Esophagus squamous epithelium (tissue), 4 donors: Measurements from ENCODE around the gene PPM1L.

Experiments
- POLR2A ChIP-seq, 4 donors: fragments of 450-650 bp; IDR thresholded peaks; one replicate each; pipeline ENCODE4 v1.6.1; 2017; ENCODE audit warnings: antibody characterized with exemption in 4 of 4, mild to moderate bottlenecking in 4 of 4, moderate library complexity in 3 of 4
- TF ChIP-seq, protein P1 (sequence below), 6 experiments: fragments of 450-650 bp in 4 of 6; fragments of 200-600 bp in 2 of 6; sonication (generic) in 2 of 6; IDR thresholded peaks; one replicate each; pipeline ENCODE4 v1.5.1; 2016 to 2019; ENCODE audit warnings: antibody characterized with exemption in 6 of 6, mild to moderate bottlenecking in 4 of 6, moderate library complexity in 4 of 6

DNA sequence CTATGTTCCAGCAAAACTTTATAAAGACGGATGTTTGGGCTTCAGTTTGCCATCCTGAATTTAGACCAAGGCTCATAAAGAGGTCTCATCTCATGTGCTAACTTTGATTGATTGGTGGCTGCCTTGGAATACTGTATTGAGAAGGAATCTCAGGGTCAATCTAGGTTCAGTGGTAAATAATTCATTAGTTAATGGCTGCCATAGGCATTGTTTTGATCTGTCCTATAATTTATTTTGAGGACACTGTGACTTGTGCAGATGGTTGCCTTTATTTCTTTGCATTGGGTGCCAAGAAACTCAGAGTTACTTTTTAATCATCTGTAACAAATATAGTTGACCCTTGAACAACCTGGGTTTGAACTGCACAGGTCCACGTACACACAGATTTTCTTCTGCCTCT lies 189.3 kb downstream of the PPM1L start:
- TF ChIP-seq, protein P1, sequence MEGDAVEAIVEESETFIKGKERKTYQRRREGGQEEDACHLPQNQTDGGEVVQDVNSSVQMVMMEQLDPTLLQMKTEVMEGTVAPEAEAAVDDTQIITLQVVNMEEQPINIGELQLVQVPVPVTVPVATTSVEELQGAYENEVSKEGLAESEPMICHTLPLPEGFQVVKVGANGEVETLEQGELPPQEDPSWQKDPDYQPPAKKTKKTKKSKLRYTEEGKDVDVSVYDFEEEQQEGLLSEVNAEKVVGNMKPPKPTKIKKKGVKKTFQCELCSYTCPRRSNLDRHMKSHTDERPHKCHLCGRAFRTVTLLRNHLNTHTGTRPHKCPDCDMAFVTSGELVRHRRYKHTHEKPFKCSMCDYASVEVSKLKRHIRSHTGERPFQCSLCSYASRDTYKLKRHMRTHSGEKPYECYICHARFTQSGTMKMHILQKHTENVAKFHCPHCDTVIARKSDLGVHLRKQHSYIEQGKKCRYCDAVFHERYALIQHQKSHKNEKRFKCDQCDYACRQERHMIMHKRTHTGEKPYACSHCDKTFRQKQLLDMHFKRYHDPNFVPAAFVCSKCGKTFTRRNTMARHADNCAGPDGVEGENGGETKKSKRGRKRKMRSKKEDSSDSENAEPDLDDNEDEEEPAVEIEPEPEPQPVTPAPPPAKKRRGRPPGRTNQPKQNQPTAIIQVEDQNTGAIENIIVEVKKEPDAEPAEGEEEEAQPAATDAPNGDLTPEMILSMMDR (IDR thresholded peaks at IDR 0.05): no peak
- no peak for TF ChIP-seq POLR2A (IDR thresholded peaks at IDR 0.05)
